Measurements from ENCODE around the gene VASH1. TPM values are rescaled to one million over a fixed set of nuclear protein-coding genes. Genes with fewer than 3 reads are reported as not detected.

VASH1 gene
- total RNA-seq, 3 donors from 2014 or later (not counting 1 experiment from before 2014, with no cell fraction given) = 9.5 to 15.0 (median 13.5) TPM

GRCh38 chr14:76771437-76771980 lies 10.2 kb downstream of the VASH1 start:
- H3K27ac ChIP-seq (ENCODE audit: low read length) = no peak overlapping the region
- H3K4me3 Mint-ChIP-seq = no peak overlapping the region
- DNase-seq = no peak
- peaks cover 41% of the 10 kb centered on the region for H3K4me1 ChIP-seq (ENCODE audit: control insufficient read depth, insufficient read depth, low read length)
- H3K4me3 ChIP-seq (ENCODE audit: low read length) = no peak overlapping the region
- H3K36me3 ChIP-seq (ENCODE audit: control insufficient read depth, insufficient read depth, low read length) = no peaks in the 10 kb centered on the region
- ATAC-seq = no peak
- no peaks in the 10 kb centered on the region for H3K27me3 Mint-ChIP-seq (ENCODE audit: low read depth in 2 of 2)
- H3K9me3 ChIP-seq (ENCODE audit: control insufficient read depth, insufficient read depth, low read length) = no peaks in the 10 kb centered on the region
- H3K9me3 Mint-ChIP-seq = no peaks in the 10 kb centered on the region
- H3K27me3 ChIP-seq (ENCODE audit: control insufficient read depth, insufficient read depth, low read length) = no peaks in the 10 kb centered on the region
- intact Hi-C loops (cut with micrococcal nuclease) = no loop called here
- H3K4me1 Mint-ChIP-seq = peaks cover 0 to 25% of the 10 kb centered on the region in 2 donors
- H3K36me3 Mint-ChIP-seq = no peaks in the 10 kb centered on the region
- WGBS (ENCODE audit: insufficient coverage) = 84% methylated on average over 9 of the region's 9 CpGs
- peak overlapping the region in 1 of 2 donors; percentile 87 for H3K27ac Mint-ChIP-seq
- no peak for TF ChIP-seq CTCF (IDR thresholded peaks at IDR 0.05)

GRCh38 chr14:76772300-76773187 lies 11.3 kb downstream of the VASH1 start:
- Mint-ChIP-seq H3K27me3 (ENCODE audit: low read depth in 2 of 2) (no peaks in the 10 kb centered on the region), H3K36me3 (no peaks in the 10 kb centered on the region), H3K27ac (no peak overlapping the region), H3K9me3 (no peaks in the 10 kb centered on the region), H3K4me3 (no peak overlapping the region), H3K4me1 (peaks cover 0 to 25% of the 10 kb centered on the region in 2 donors)
- intact Hi-C loops (cut with micrococcal nuclease) = no loop called here
- no peak for ATAC-seq
- Histone ChIP-seq H3K9me3 (ENCODE audit: control insufficient read depth, insufficient read depth, low read length) (no peaks in the 10 kb centered on the region), H3K27ac (ENCODE audit: low read length) (no peak overlapping the region), H3K4me3 (ENCODE audit: low read length) (no peak overlapping the region), H3K36me3 (ENCODE audit: control insufficient read depth, insufficient read depth, low read length) (no peaks in the 10 kb centered on the region), H3K27me3 (ENCODE audit: control insufficient read depth, insufficient read depth, low read length) (no peaks in the 10 kb centered on the region), H3K4me1 (ENCODE audit: control insufficient read depth, insufficient read depth, low read length) (peaks cover 42% of the 10 kb centered on the region)
- no peak for TF ChIP-seq CTCF (IDR thresholded peaks at IDR 0.05)
- 81% methylated on average over 11 of the region's 13 CpGs for WGBS (ENCODE audit: insufficient coverage)
- no peak for DNase-seq

GRCh38 chr14:76773188-76773885 lies 12.1 kb downstream of the VASH1 start:
- intact Hi-C loops (cut with micrococcal nuclease) = no loop called here
- H3K36me3 ChIP-seq (ENCODE audit: control insufficient read depth, insufficient read depth, low read length) = no peaks in the 10 kb centered on the region
- no peaks in the 10 kb centered on the region for H3K9me3 Mint-ChIP-seq
- H3K4me1 ChIP-seq (ENCODE audit: control insufficient read depth, insufficient read depth, low read length) = peaks cover 34% of the 10 kb centered on the region
- peaks cover 0 to 18% of the 10 kb centered on the region in 2 donors for H3K4me1 Mint-ChIP-seq
- DNase-seq (no peak), ATAC-seq (peak in 2 of 3 donors; percentile 57 to 68)
- no peaks in the 10 kb centered on the region for H3K27me3 Mint-ChIP-seq (ENCODE audit: low read depth in 2 of 2)
- peak overlapping the region in 1 of 2 donors; percentile 29 for H3K27ac Mint-ChIP-seq
- 45% methylated on average over 7 of the region's 8 CpGs for WGBS (ENCODE audit: insufficient coverage)
- no peak for TF ChIP-seq CTCF (IDR thresholded peaks at IDR 0.05)
- no peaks in the 10 kb centered on the region for H3K27me3 ChIP-seq (ENCODE audit: control insufficient read depth, insufficient read depth, low read length)
- H3K9me3 ChIP-seq (ENCODE audit: control insufficient read depth, insufficient read depth, low read length) = no peaks in the 10 kb centered on the region
- H3K36me3 Mint-ChIP-seq = no peaks in the 10 kb centered on the region
- H3K4me3 ChIP-seq (ENCODE audit: low read length) = no peak overlapping the region
- H3K4me3 Mint-ChIP-seq = no peak overlapping the region
- H3K27ac ChIP-seq (ENCODE audit: low read length) = no peak overlapping the region
